Neuronal stem cell (in vitro differentiated cells): ENCODE data around the gene NMD3.

Experiments used
- DNase-seq: peaks from one replicate; pipeline ENCODE4 v3.0.0-alpha.2; 2013; ENCODE audit warnings: low spot score
- H2AFZ ChIP-seq: one replicate; pipeline ENCODE4 v1.6.1; 2013; ENCODE audit warnings: mild to moderate bottlenecking, low read length, inconsistent platforms
- H2AK5ac ChIP-seq: 2 replicates; pipeline ENCODE4 v1.6.1; 2013; ENCODE audit warnings: low read depth, mild to moderate bottlenecking, inconsistent platforms, low read length, moderate library complexity, mixed read lengths
- H2BK120ac ChIP-seq: 2 replicates; pipeline ENCODE4 v1.6.1; 2013; ENCODE audit warnings: low read depth, mild to moderate bottlenecking, inconsistent platforms, low read length, moderate library complexity, mixed read lengths
- H2BK12ac ChIP-seq: one replicate; pipeline ENCODE4 v1.6.1; 2013; ENCODE audit warnings: low read length, inconsistent platforms
- H2BK15ac ChIP-seq: 2 replicates; pipeline ENCODE4 v1.6.1; 2013; ENCODE audit warnings: mild to moderate bottlenecking, low read length, inconsistent platforms, mixed read lengths
- H2BK5ac ChIP-seq: one replicate; pipeline ENCODE4 v1.6.1; 2013; ENCODE audit warnings: inconsistent platforms, mild to moderate bottlenecking, low read length, moderate library complexity
- H3K14ac ChIP-seq: one replicate; pipeline ENCODE4 v1.6.1; 2013; ENCODE audit warnings: low read length, inconsistent platforms
- H3K18ac ChIP-seq: 2 replicates; pipeline ENCODE4 v1.6.1; 2013; ENCODE audit warnings: low read length, inconsistent platforms
- H3K23ac ChIP-seq: 2 replicates; pipeline ENCODE4 v1.6.1; 2013; ENCODE audit warnings: low read depth, mild to moderate bottlenecking, mixed read lengths, low read length, inconsistent platforms; ENCODE audit not compliant: poor library complexity
- H3K27ac ChIP-seq: replicated peaks from 3 replicates; pipeline ENCODE4 v1.5.1; 2013; ENCODE audit warnings: low read length, inconsistent platforms
- H3K27me3 ChIP-seq, 3 experiments: 2 replicates each; pipeline ENCODE4 v1.6.1; 2013; ENCODE audit warnings: low read length in 3 of 3, mild to moderate bottlenecking in 2 of 3, inconsistent platforms in 1 of 3, low read depth in 1 of 3, mixed read lengths in 1 of 3, moderate library complexity in 1 of 3; ENCODE audit not compliant: control insufficient read depth in 3 of 3, insufficient read depth in 3 of 3
- H3K36me3 ChIP-seq, 2 donors: replicated peaks in 1 of 2; 2 replicates each; pipeline ENCODE4 v1.6.1; 2013; ENCODE audit warnings: low read length in 2 of 2; ENCODE audit not compliant: control insufficient read depth in 2 of 2, insufficient read depth in 2 of 2
- H3K4ac ChIP-seq: 2 replicates; pipeline ENCODE4 v1.6.1; 2013; ENCODE audit warnings: inconsistent platforms, mild to moderate bottlenecking, low read length, moderate library complexity
- H3K4me1 ChIP-seq, 2 donors: 1 replicate in 1 of 2; 2 replicates in 1 of 2; pipeline ENCODE4 v1.6.1; 2013; ENCODE audit warnings: low read length in 2 of 2, low read depth in 1 of 2; ENCODE audit not compliant: control insufficient read depth in 2 of 2, insufficient read depth in 1 of 2
- H3K4me2 ChIP-seq: one replicate; pipeline ENCODE4 v1.6.1; 2013; ENCODE audit warnings: mild to moderate bottlenecking, low read length, inconsistent platforms; ENCODE audit not compliant: insufficient read depth, poor library complexity, severe bottlenecking
- H3K4me3 ChIP-seq, 2 donors: 2 replicates each; pipeline ENCODE4 v1.5.1; 2013; ENCODE audit warnings: low read length in 2 of 2, mild to moderate bottlenecking in 2 of 2, inconsistent platforms in 1 of 2, moderate library complexity in 1 of 2
- H3K79me1 ChIP-seq: one replicate; pipeline ENCODE4 v1.6.1; 2013; ENCODE audit warnings: low read depth, mild to moderate bottlenecking, inconsistent platforms, low read length, moderate library complexity
- H3K9ac ChIP-seq: one replicate; pipeline ENCODE4 v1.6.1; 2013; ENCODE audit warnings: mild to moderate bottlenecking, low read depth, low read length, inconsistent platforms; ENCODE audit not compliant: poor library complexity
- H3K9me3 ChIP-seq, 2 donors: replicated peaks in 1 of 2; 2 replicates each; pipeline versions ENCODE3 to v1.6.1; 2013; ENCODE audit warnings: low read length in 2 of 2, mild to moderate bottlenecking in 2 of 2, inconsistent platforms in 1 of 2, low read depth in 1 of 2, mixed read lengths in 1 of 2, moderate library complexity in 1 of 2; ENCODE audit not compliant: control insufficient read depth in 2 of 2, insufficient read depth in 1 of 2
- H4K8ac ChIP-seq: one replicate; pipeline ENCODE4 v1.6.1; 2013; ENCODE audit warnings: low read depth, mild to moderate bottlenecking, inconsistent platforms, low read length, moderate library complexity
- H4K91ac ChIP-seq: one replicate; pipeline ENCODE4 v1.6.1; 2013; ENCODE audit warnings: low read length, low read depth, mild to moderate bottlenecking, inconsistent platforms; ENCODE audit not compliant: poor library complexity
- WGBS, 2 donors: extraction: QIAGEN DNeasy Blood & Tissue Kit; methylation state at CpG; one replicate each; pipeline ENCODE4 v1.1.7; 2013; ENCODE audit warnings: missing lambda C conversion rate in 2 of 2, mixed read lengths in 1 of 2; ENCODE audit not compliant: insufficient read length in 2 of 2, insufficient replicate concordance in 1 of 2; ENCODE audit errors: extremely low coverage in 2 of 2; 5-methylcytosine and 5-hydroxymethylcytosine counted together

NMD3 gene

GRCh38 chr3:161219495-161219894 is 1.6 kb upstream of the NMD3 start:
- no peak overlapping the region for H3K23ac ChIP-seq
- no peaks in the 10 kb centered on the region for H3K79me1 ChIP-seq
- no peaks in the 10 kb centered on the region for H3K27me3 ChIP-seq
- no peak overlapping the region for H4K8ac ChIP-seq
- H2AK5ac ChIP-seq, result no peak overlapping the region
- H3K9ac ChIP-seq, result no peak overlapping the region
- H2BK120ac ChIP-seq, result no peak overlapping the region
- no peak overlapping the region for H3K27ac ChIP-seq
- peaks cover 0 to 21% of the 10 kb centered on the region in 2 donors for H3K36me3 ChIP-seq
- peaks cover 0 to 3% of the 10 kb centered on the region in 2 donors for H3K9me3 ChIP-seq
- DNase-seq, result no peak
- peaks cover 3 to 5% of the 10 kb centered on the region in 2 donors for H3K4me1 ChIP-seq
- H3K18ac ChIP-seq, result no peak overlapping the region
- no peak overlapping the region for H2BK5ac ChIP-seq
- WGBS, 2 donors, result no CpG with 5 or more reads among the region's 4 CpGs
- H2BK15ac ChIP-seq, result no peak overlapping the region
- no peak overlapping the region for H3K4me3 ChIP-seq
- no peak overlapping the region for H2BK12ac ChIP-seq
- H3K14ac ChIP-seq, result no peak overlapping the region
- H4K91ac ChIP-seq, result no peak overlapping the region
- H2AFZ ChIP-seq, result no peak overlapping the region
- H3K4me2 ChIP-seq, result no peak overlapping the region
- H3K4ac ChIP-seq, result no peak overlapping the region

- H2BK120ac ChIP-seq, result no peak overlapping the region
- H2BK12ac ChIP-seq, result no peak overlapping the region
- no peak overlapping the region for H2BK15ac ChIP-seq
- no peak overlapping the region for H3K27ac ChIP-seq
- H3K9me3 ChIP-seq, result peaks cover 0 to 3% of the 10 kb centered on the region in 2 donors
- no peak overlapping the region for H3K14ac ChIP-seq
- H2BK5ac ChIP-seq, result no peak overlapping the region
- H3K27me3 ChIP-seq, result no peaks in the 10 kb centered on the region
- H2AK5ac ChIP-seq, result no peak overlapping the region
- no peaks in the 10 kb centered on the region for H3K79me1 ChIP-seq
- no peak overlapping the region for H3K18ac ChIP-seq
- H4K91ac ChIP-seq, result no peak overlapping the region
- peak overlapping the region; percentile 98 for H2AFZ ChIP-seq
- H3K23ac ChIP-seq, result no peak overlapping the region
- peaks cover 2 to 46% of the 10 kb centered on the region in 2 donors for H3K36me3 ChIP-seq
- peak overlapping the region; percentile 54 for H3K4me2 ChIP-seq
- no CpG with 5 or more reads among the region's 19 CpGs for WGBS, 2 donors
- peak overlapping the region; percentile 96 for H3K9ac ChIP-seq
- H3K4me1 ChIP-seq, result peaks cover 3 to 5% of the 10 kb centered on the region in 2 donors
- DNase-seq, result no peak
- no peak overlapping the region for H3K4ac ChIP-seq
- peak overlapping the region; percentile 96 for H3K4me3 ChIP-seq
- H4K8ac ChIP-seq, result no peak overlapping the region
Observed at GRCh38 chr3:161221806-161222600, 892 bp downstream of the NMD3 start.

GRCh38 chr3:161222662-161223061 is 1.6 kb downstream of the NMD3 start:
- Histone ChIP-seq H3K23ac (no peak overlapping the region), H4K8ac (no peak overlapping the region), H3K18ac (no peak overlapping the region), H3K79me1 (no peaks in the 10 kb centered on the region), H4K91ac (no peak overlapping the region), H3K4ac (no peak overlapping the region), H3K27me3 (no peaks in the 10 kb centered on the region), H2BK12ac (no peak overlapping the region), H2AK5ac (no peak overlapping the region), H3K14ac (no peak overlapping the region), H3K36me3 (peaks cover 2 to 53% of the 10 kb centered on the region in 2 donors), H2AFZ (no peak overlapping the region), H2BK5ac (no peak overlapping the region), H2BK15ac (no peak overlapping the region), H2BK120ac (no peak overlapping the region), H3K4me2 (peak overlapping the region; percentile 43), H3K9me3 (peaks cover 0 to 3% of the 10 kb centered on the region in 2 donors), H3K4me1 (peaks cover 3 to 5% of the 10 kb centered on the region in 2 donors), H3K4me3 (peak overlapping the region in 1 of 2 donors; percentile 96), H3K9ac (no peak overlapping the region), H3K27ac (no peak overlapping the region)
- DNase-seq, result no peak
- WGBS, 2 donors, result no CpG with 5 or more reads among the region's 2 CpGs

- no peak overlapping the region for H2BK5ac ChIP-seq
- no peak overlapping the region for H3K4me2 ChIP-seq
- H2BK15ac ChIP-seq, result no peak overlapping the region
- no peak overlapping the region for H3K4ac ChIP-seq
- H2BK12ac ChIP-seq, result no peak overlapping the region
- no peak overlapping the region for H3K14ac ChIP-seq
- no peak overlapping the region for H2AFZ ChIP-seq
- H3K79me1 ChIP-seq, result no peaks in the 10 kb centered on the region
- no CpG with 5 or more reads among the region's 8 CpGs for WGBS, 2 donors
- H3K18ac ChIP-seq, result no peak overlapping the region
- no peak overlapping the region for H3K27ac ChIP-seq
- H2BK120ac ChIP-seq, result no peak overlapping the region
- H3K27me3 ChIP-seq, result no peaks in the 10 kb centered on the region
- H3K9ac ChIP-seq, result no peak overlapping the region
- no peak for DNase-seq
- H3K4me3 ChIP-seq, result no peak overlapping the region
- H3K9me3 ChIP-seq, result peaks cover 0 to 3% of the 10 kb centered on the region in 2 donors
- peaks cover 3 to 5% of the 10 kb centered on the region in 2 donors for H3K4me1 ChIP-seq
- no peak overlapping the region for H2AK5ac ChIP-seq
- no peak overlapping the region for H4K8ac ChIP-seq
- H3K36me3 ChIP-seq, result peaks cover 4 to 74% of the 10 kb centered on the region in 2 donors
- no peak overlapping the region for H3K23ac ChIP-seq
- H4K91ac ChIP-seq, result no peak overlapping the region
Observed at GRCh38 chr3:161224786-161225185, 3.7 kb downstream of the NMD3 start.
